K562 (cell line): Measurements from ENCODE around the gene EPPIN. TPM values are rescaled to one million over a fixed set of nuclear protein-coding genes. Genes with fewer than 3 reads are reported as not detected.

ENCODE experiments used
- ATAC-seq: fragments of 200-7000 bp; cut with Tn5 transposase; 3 replicates; pipeline ENCODE4 v1.9.1; 2020; ENCODE audit warnings: moderate library complexity
- BruUV-seq: library from RNA; stranded (reverse); fragments of 400-500 nt; replicated peaks from 2 replicates; lab custom pipeline; 2021; lab: Mats Ljungman, UMichigan
- CTCF ChIA-PET: fragments of 300-600 bp; formaldehyde crosslinking; extraction: SDS; loops from one replicate; lab custom pipeline; 2021; ENCODE audit warnings: low intra/inter-chr PET ratio; lab: Yijun Ruan, JAX
- POLR2A ChIA-PET: fragments of 300-600, 350-650 bp; sonication (Branson Sonifier 250); formaldehyde crosslinking; extraction: SDS; loops from one replicate; lab custom pipeline; 2021; ENCODE audit warnings: antibody characterized with exemption, inconsistent platforms; lab: Yijun Ruan, JAX
- DNase-seq, 4 experiments: peaks; one replicate each; pipeline versions ENCODE4 v3.0.0 to v3.0.0-alpha.2; 2011 to 2018; ENCODE audit warnings: low spot score in 3 of 4, mixed read lengths in 3 of 4; ENCODE audit errors: extremely low read depth in 1 of 4
- FAIRE-seq: peaks from 2 replicates; lab custom pipeline; 2011; peaks lifted over from hg19 to GRCh38; lab: Jason Lieb, UNC
- H2AFZ ChIP-seq: 2 replicates; pipeline ENCODE4 v1.6.0; 2011; ENCODE audit warnings: low read depth, low read length, control low read depth, inconsistent platforms
- H3K27ac ChIP-seq: fragments of 200-600 bp; 3 replicates; pipeline ENCODE4 v1.8.0; 2011; ENCODE audit warnings: low read depth, mild to moderate bottlenecking, control low read depth, inconsistent platforms, low read length, moderate library complexity, mixed read lengths; ENCODE audit errors: extremely low read depth
- H3K27me3 ChIP-seq, 2 experiments: fragments of 300-600 bp in 1 of 2; 2 replicates in 1 of 2; 3 replicates in 1 of 2; pipeline versions ENCODE4 v1.6.0 to v1.8.0; 2011; ENCODE audit warnings: inconsistent platforms in 2 of 2, low read length in 2 of 2, mild to moderate bottlenecking in 1 of 2, mixed read lengths in 1 of 2, moderate library complexity in 1 of 2; ENCODE audit not compliant: control insufficient read depth in 2 of 2, insufficient read depth in 2 of 2
- H3K36me3 ChIP-seq: fragments of 300-600 bp; 3 replicates; pipeline ENCODE4 v1.8.0; 2011; ENCODE audit warnings: mild to moderate bottlenecking, low read length, inconsistent platforms; ENCODE audit not compliant: control insufficient read depth, insufficient read depth
- H3K4me1 ChIP-seq, 2 experiments: fragments of 200-600 bp in 1 of 2; replicated peaks in 1 of 2; 2 replicates in 1 of 2; 3 replicates in 1 of 2; pipeline versions ENCODE4 v1.5.1 to v1.8.0; 2011; ENCODE audit warnings: inconsistent platforms in 2 of 2, low read length in 2 of 2, mild to moderate bottlenecking in 1 of 2, mixed read lengths in 1 of 2, moderate library complexity in 1 of 2; ENCODE audit not compliant: control insufficient read depth in 2 of 2, insufficient read depth in 2 of 2
- H3K4me2 ChIP-seq: 2 replicates; pipeline ENCODE4 v1.6.1; 2011; ENCODE audit warnings: low read length, control low read depth, inconsistent platforms, mixed read lengths; ENCODE audit not compliant: insufficient read depth
- H3K4me3 ChIP-seq: fragments of 200-600 bp; sonication (generic), shearing (Covaris generic); 2 replicates; pipeline ENCODE4 v1.5.1; 2016; ENCODE audit warnings: control low read depth, inconsistent platforms
- H3K79me2 ChIP-seq: fragments of 200-600 bp; 3 replicates; pipeline ENCODE4 v1.8.0; 2011; ENCODE audit warnings: low read length, inconsistent platforms; ENCODE audit not compliant: control insufficient read depth, insufficient read depth
- H3K9ac ChIP-seq, 2 experiments: 2 replicates each; pipeline versions ENCODE4 v1.6.0 to v1.6.1; 2011; ENCODE audit warnings: low read depth in 2 of 2, low read length in 2 of 2, control low read depth in 1 of 2, inconsistent platforms in 1 of 2, mild to moderate bottlenecking in 1 of 2, mixed read lengths in 1 of 2; ENCODE audit not compliant: insufficient read depth in 1 of 2
- H3K9me1 ChIP-seq: one replicate; pipeline ENCODE4 v1.6.0; 2011; ENCODE audit warnings: inconsistent platforms, mild to moderate bottlenecking, low read length, moderate library complexity; ENCODE audit not compliant: control insufficient read depth, insufficient read depth
- H3K9me3 ChIP-seq: replicated peaks from 2 replicates; pipeline ENCODE4 v1.5.1; 2011; ENCODE audit warnings: low read depth, low read length, inconsistent platforms; ENCODE audit not compliant: control insufficient read depth, insufficient read depth
- H4K20me1 ChIP-seq: replicated peaks from 2 replicates; pipeline ENCODE4 v1.6.1; 2011; ENCODE audit warnings: low read length, inconsistent platforms, mixed read lengths; ENCODE audit not compliant: control insufficient read depth, insufficient read depth
- ETV6 ChIP-seq, 3 experiments: fragments of 150-350 bp in 1 of 3; sonication (generic) in 1 of 3; formaldehyde crosslinking in 1 of 3; IDR thresholded peaks; 2 replicates each; pipeline versions ENCODE4 v1.6.1 to v1.8.0; 2014 to 2022; ENCODE audit warnings: borderline replicate concordance in 2 of 3, low read depth in 2 of 3, antibody characterized with exemption in 1 of 3, low read length in 1 of 3, mild to moderate bottlenecking in 1 of 3, missing genetic modification reagents in 1 of 3
- USF2 ChIP-seq: sonication (generic); formaldehyde crosslinking; IDR thresholded peaks from 2 replicates; pipeline ENCODE4 v1.5.0; 2020; ENCODE audit warnings: missing genetic modification reagents
- ZNF512 ChIP-seq: IDR thresholded peaks from 2 replicates; pipeline ENCODE4 v1.6.1; 2016; ENCODE audit warnings: missing genetic modification characterization, missing compliant biosample characterization
- WGBS: fragments of 100-300 bp; shearing (Covaris generic); methylation state at CpG from one replicate; pipeline ENCODE4 v1.1.6; 2016; ENCODE audit warnings: low coverage, mixed read lengths; ENCODE audit not compliant: insufficient coverage; ENCODE audit errors: missing lambda C conversion rate; 5-methylcytosine and 5-hydroxymethylcytosine counted together
- in situ Hi-C: fragments of 300-500 bp; cut with MboI; formaldehyde crosslinking; loops from 4 replicates; pipeline ENCODE4 v1.15.0; 2018; ENCODE audit warnings: inconsistent platforms, mixed read lengths
- intact Hi-C: fragments of 100-400 bp; cut with micrococcal nuclease; formaldehyde crosslinking; loops from 2 replicates; pipeline ENCODE4 v1.14.2; 2022
- polyA plus RNA-seq, 8 experiments: library from polyadenylated mRNA; depleted of rRNA in 4 of 8; stranded (reverse) in 5 of 8; unstranded in 3 of 8; fragments of >200 nt; fragmentation: Nextera tagmentation in 2 of 8; fragmentation: Illumina TruSeq in 1 of 8; extraction: Ambion mirVana in 2 of 8; extraction: Trizol in 1 of 8; gene quantifications; 2 replicates each; pipeline versions ENCODE4 v1.2.1 to v1.2.3, GENCODE V29; 2011 to 2014; ENCODE audit warnings: inconsistent platforms in 1 of 8, missing spikeins in 1 of 8
- total RNA-seq, 7 experiments: library from RNA; depleted of rRNA in 6 of 7; stranded (reverse); fragments of >200 nt in 6 of 7; fragmentation: Illumina TruSeq in 2 of 7; extraction: Trizol in 2 of 7; gene quantifications; 2 replicates each; pipeline versions ENCODE4 v1.2.1 to v1.2.3, GENCODE V29; 2011 to 2021; ENCODE audit warnings: low replicate concordance in 1 of 7

Gene EPPIN
- total and polyA plus RNA-seq, 9 of the 15 experiments (the other 6 are each of a cell fraction or from before 2014, with no cell fraction given) = not detected

- no peak for ATAC-seq
- in situ Hi-C loops = no loop called here
Observed at GRCh38 chr20:45548410-45548809, 1.2 kb upstream of the EPPIN start.

More at GRCh38 chr20:45548410-45548809, 1.2 kb upstream of the EPPIN start:
- no peaks in the 10 kb centered on the region for H4K20me1 ChIP-seq
- intact Hi-C loops = loop anchor here (10.0 kb wide), 1 partner anchor 234 kb away; no protein-coding TSS in a partner anchor
- CTCF ChIA-PET = no interaction called here
- no peak overlapping the region for H3K27ac ChIP-seq
- POLR2A ChIA-PET = no interaction called here
- TF ChIP-seq ZNF512 = peak; percentile 72
- TF ChIP-seq ETV6 (IDR thresholded peaks at IDR 0.05; ENCODE audit: borderline replicate concordance in 1 of 2, low read depth in 2 of 2, low read length in 1 of 2) = no peak
- no peak for TF ChIP-seq ETV6 (CRISPR knock-in tag; IDR thresholded peaks at IDR 0.05; ENCODE audit: borderline replicate concordance)
- no peak for TF ChIP-seq USF2 (CRISPR knock-in tag)
- H3K9ac ChIP-seq = no peak overlapping the region
- H3K4me2 ChIP-seq = no peak overlapping the region
- BruUV-seq = no TSS peak
- H2AFZ ChIP-seq = no peak overlapping the region
- peaks cover 0 to 7% of the 10 kb centered on the region in 2 experiments; a peak in 2 of 5 replicates for H3K27me3 ChIP-seq
- H3K4me3 ChIP-seq = no peak overlapping the region
- H3K9me3 ChIP-seq = no peaks in the 10 kb centered on the region
- DNase-seq (no peak), FAIRE-seq (no peak)
- H3K79me2 ChIP-seq = no peaks in the 10 kb centered on the region
- no peaks in the 10 kb centered on the region for H3K36me3 ChIP-seq
- H3K9me1 ChIP-seq = no peaks in the 10 kb centered on the region
- H3K4me1 ChIP-seq = no peaks in the 10 kb centered on the region
- WGBS = 3% methylated on average over 7 of the region's 7 CpGs
